ENCODE measurements around the gene ONECUT3. TPM values are rescaled to one million over a fixed set of nuclear protein-coding genes. Genes with fewer than 3 reads are reported as not detected.

Gene ONECUT3
- total and polyA plus RNA-seq, 2 of the 4 experiments (the other 2 are of a cell fraction), result not detected

DNA sequence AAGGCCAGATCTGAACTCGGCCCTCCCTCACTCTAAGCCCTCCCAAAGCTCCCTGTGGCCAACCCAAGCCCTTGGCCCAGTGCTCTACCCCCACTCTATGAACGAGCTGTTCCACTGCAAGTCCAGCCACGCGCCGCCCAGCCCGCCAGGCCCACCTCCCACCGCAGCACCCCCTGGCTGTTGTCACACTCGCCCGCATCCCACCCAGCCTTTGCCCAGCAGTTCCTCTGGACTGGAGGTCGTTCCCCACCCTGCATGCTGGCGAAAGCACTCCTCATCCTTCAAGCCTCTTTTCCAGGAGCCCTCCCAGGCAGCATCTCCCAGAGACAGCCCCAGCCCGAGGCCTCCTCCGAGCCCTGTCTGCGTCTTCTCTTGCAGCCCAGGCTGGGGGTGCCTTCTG, 33.1 kb upstream of the ONECUT3 start:
- Histone ChIP-seq H3K4me3 (ENCODE audit: insufficient read depth, low read depth, low read length) (no peak overlapping the region), H3K9me3 (ENCODE audit: control insufficient read depth, insufficient read depth, low read length) (peaks cover 4% of the 10 kb centered on the region; the same call in 1 of the 2 replicates), H2BK15ac (ENCODE audit: low read depth, low read length) (no peak overlapping the region), H3K27ac (ENCODE audit: insufficient read depth, low read length) (no peak overlapping the region), H3K4me2 (ENCODE audit: low read depth, low read length) (no peak overlapping the region), H3K9ac (ENCODE audit: low read depth, low read length) (no peak overlapping the region), H2AK5ac (ENCODE audit: low read depth, low read length) (no peak overlapping the region), H3K18ac (ENCODE audit: low read depth, low read length) (no peak overlapping the region), H4K5ac (ENCODE audit: low read depth, low read length) (no peak overlapping the region), H3K36me3 (ENCODE audit: control insufficient read depth, insufficient read depth, low read length) (no peaks in the 10 kb centered on the region), H3K56ac (ENCODE audit: extremely low read depth, insufficient read depth, low read length) (no peak overlapping the region), H2AFZ (replicated peaks; ENCODE audit: low read length, poor library complexity) (no peak overlapping the region), H3K27me3 (ENCODE audit: control insufficient read depth, insufficient read depth, low read length) (peaks cover 55% of the 10 kb centered on the region), H2BK20ac (ENCODE audit: low read depth, low read length) (no peak overlapping the region), H3K23ac (ENCODE audit: low read depth, low read length) (no peak overlapping the region), H3K14ac (replicated peaks; ENCODE audit: low read depth, low read length) (no peak overlapping the region), H3K4me1 (ENCODE audit: control insufficient read depth, insufficient read depth, low read length) (no peaks in the 10 kb centered on the region), H4K20me1 (ENCODE audit: insufficient read depth, low read length) (no peaks in the 10 kb centered on the region), H2AK9ac (replicated peaks; ENCODE audit: low read depth, low read length, poor library complexity) (no peak overlapping the region), H3K4ac (ENCODE audit: low read depth, low read length) (no peak overlapping the region), H2BK5ac (ENCODE audit: low read depth, low read length, poor library complexity, severe bottlenecking) (no peak overlapping the region), H4K8ac (ENCODE audit: low read depth in 2 of 2, low read length in 2 of 2) (no peak overlapping the region), H4K91ac (ENCODE audit: insufficient read depth, low read depth, low read length) (no peak overlapping the region), H3K79me1 (ENCODE audit: low read depth in 1 of 2, low read length in 2 of 2) (no peaks in the 10 kb centered on the region), H3K9me1 (ENCODE audit: insufficient read depth, low read length) (no peaks in the 10 kb centered on the region), H2BK120ac (ENCODE audit: low read depth, low read length) (no peak overlapping the region)
- WGBS, 2 experiments (ENCODE audit: extremely low coverage in 2 of 2, insufficient read length in 1 of 2), result 39% methylated on average over 8 of the region's 14 CpGs; no CpG with 5 or more reads in 1 of the 2 experiments
- CTCF ChIA-PET, result no interaction called here
- TF ChIP-seq CEBPB (IDR thresholded peaks at IDR 0.05; ENCODE audit: low read depth, low read length) (no peak), RCOR1 (IDR thresholded peaks at IDR 0.05; ENCODE audit: insufficient replicate concordance, low read length) (no peak), POLR2A (IDR thresholded peaks at IDR 0.05; ENCODE audit: low read depth, low read length) (no peak), NFE2L2 (IDR thresholded peaks at IDR 0.05; ENCODE audit: low read depth, low read length) (no peak), CHD1 (IDR thresholded peaks at IDR 0.05; ENCODE audit: low read depth, low read length) (no peak), RAD21 (IDR thresholded peaks at IDR 0.05; ENCODE audit: low read length) (no peak), BHLHE40 (IDR thresholded peaks at IDR 0.05; ENCODE audit: low read depth, low read length) (no peak), FOS (IDR thresholded peaks at IDR 0.05; ENCODE audit: low read depth, low read length) (no peak), SMC3 (IDR thresholded peaks at IDR 0.05; ENCODE audit: low read depth, low read length) (no peak), RFX5 (IDR thresholded peaks at IDR 0.05; ENCODE audit: low read depth, low read length) (no peak), MXI1 (IDR thresholded peaks at IDR 0.05; ENCODE audit: borderline replicate concordance, low read depth, low read length) (no peak)
- BruUV-seq (replicated peaks), result no TSS peak
- in situ Hi-C loops (cut with MboI; ENCODE audit: low sequenced_read_pairs), result no loop called here
- dilution Hi-C loops (cut with HindIII; ENCODE audit: low sequenced_read_pairs, unreplicated experiment), result no loop called here
- no peak for ATAC-seq (ENCODE audit: low read depth)
- intact Hi-C loops (cut with micrococcal nuclease), result no loop called here
- POLR2A ChIA-PET (ENCODE audit: unreplicated experiment), result no interaction called here
- no peak for DNase-seq
